ENCODE measurements around the gene DOK5. TPM values are rescaled to one million over a fixed set of nuclear protein-coding genes. Genes with fewer than 3 reads are reported as not detected.

Gene DOK5
- total and polyA plus RNA-seq, 10 of the 15 experiments (the other 5 are each of a cell fraction or from before 2014, with no cell fraction given) = 0.03 TPM; not detected in 9

GRCh38 chr20:54681869-54682268, 206.5 kb downstream of the DOK5 start (continued):
- TF ChIP-seq ZNF592 (IDR thresholded peaks at IDR 0.05) (no peak), SMC3 (IDR thresholded peaks at IDR 0.05; ENCODE audit: borderline replicate concordance, low read length) (no peak), EED (IDR thresholded peaks at IDR 0.05; ENCODE audit: low read depth) (no peak), CBX5 (IDR thresholded peaks at IDR 0.05; ENCODE audit: low read depth) (no peak), TCF12 (IDR thresholded peaks at IDR 0.05; ENCODE audit: low read depth, low read length) (no peak), BACH1 (IDR thresholded peaks at IDR 0.05; ENCODE audit: borderline replicate concordance) (no peak), MYB (IDR thresholded peaks at IDR 0.05; ENCODE audit: borderline replicate concordance, low read depth, low read length) (no peak), SIX5 (IDR thresholded peaks at IDR 0.05; ENCODE audit: low read depth, low read length, severe bottlenecking) (no peak), BCL11A (IDR thresholded peaks at IDR 0.05; ENCODE audit: low read depth, low read length) (no peak), RUNX3 (IDR thresholded peaks at IDR 0.05; ENCODE audit: low read length) (no peak), HDAC6 (IDR thresholded peaks at IDR 0.05; ENCODE audit: unreplicated experiment) (no peak), MEF2A (IDR thresholded peaks at IDR 0.05; ENCODE audit: insufficient read depth, low read depth, low read length) (no peak), SMAD5 (IDR thresholded peaks at IDR 0.05; ENCODE audit: low read depth) (no peak), ESRRA (IDR thresholded peaks at IDR 0.05; ENCODE audit: low read length) (no peak), SUPT20H (IDR thresholded peaks at IDR 0.05; ENCODE audit: borderline replicate concordance, control insufficient read depth, low read depth, low read length) (no peak)
- TF ChIP-seq, protein P1, sequence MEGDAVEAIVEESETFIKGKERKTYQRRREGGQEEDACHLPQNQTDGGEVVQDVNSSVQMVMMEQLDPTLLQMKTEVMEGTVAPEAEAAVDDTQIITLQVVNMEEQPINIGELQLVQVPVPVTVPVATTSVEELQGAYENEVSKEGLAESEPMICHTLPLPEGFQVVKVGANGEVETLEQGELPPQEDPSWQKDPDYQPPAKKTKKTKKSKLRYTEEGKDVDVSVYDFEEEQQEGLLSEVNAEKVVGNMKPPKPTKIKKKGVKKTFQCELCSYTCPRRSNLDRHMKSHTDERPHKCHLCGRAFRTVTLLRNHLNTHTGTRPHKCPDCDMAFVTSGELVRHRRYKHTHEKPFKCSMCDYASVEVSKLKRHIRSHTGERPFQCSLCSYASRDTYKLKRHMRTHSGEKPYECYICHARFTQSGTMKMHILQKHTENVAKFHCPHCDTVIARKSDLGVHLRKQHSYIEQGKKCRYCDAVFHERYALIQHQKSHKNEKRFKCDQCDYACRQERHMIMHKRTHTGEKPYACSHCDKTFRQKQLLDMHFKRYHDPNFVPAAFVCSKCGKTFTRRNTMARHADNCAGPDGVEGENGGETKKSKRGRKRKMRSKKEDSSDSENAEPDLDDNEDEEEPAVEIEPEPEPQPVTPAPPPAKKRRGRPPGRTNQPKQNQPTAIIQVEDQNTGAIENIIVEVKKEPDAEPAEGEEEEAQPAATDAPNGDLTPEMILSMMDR (IDR thresholded peaks at IDR 0.05 in 2 of 3, conservative IDR thresholded peaks at IDR 0.05 in 1 of 3; ENCODE audit: control insufficient read depth in 2 of 3, extremely low read depth in 1 of 3, insufficient read depth in 1 of 3, low read depth in 3 of 3, low read length in 3 of 3) = no peak
